GM13977 (cell line): ENCODE measurements around the gene MLANA.

Experiments used
- DNase-seq: peaks from one replicate; pipeline ENCODE4 v3.0.0; 2012; ENCODE audit warnings: low spot score
- in situ Hi-C: fragments of 300-500 bp; cut with MboI; formaldehyde crosslinking; loops from one replicate; pipeline ENCODE4 v1.12.0; 2022; ENCODE audit warnings: low sequenced_read_pairs, low pct_unique_long_range_greater_than_20kb, mixed read lengths, inconsistent platforms; ENCODE audit not compliant: unreplicated experiment
- TF ChIP-seq, protein P1 (sequence below): IDR thresholded peaks from 2 replicates; pipeline ENCODE4 v1.5.1; 2012; ENCODE audit warnings: mild to moderate bottlenecking, control low read depth; ENCODE audit not compliant: insufficient read depth; ENCODE audit errors: extremely low read depth, missing control alignments

Gene MLANA

DNA sequence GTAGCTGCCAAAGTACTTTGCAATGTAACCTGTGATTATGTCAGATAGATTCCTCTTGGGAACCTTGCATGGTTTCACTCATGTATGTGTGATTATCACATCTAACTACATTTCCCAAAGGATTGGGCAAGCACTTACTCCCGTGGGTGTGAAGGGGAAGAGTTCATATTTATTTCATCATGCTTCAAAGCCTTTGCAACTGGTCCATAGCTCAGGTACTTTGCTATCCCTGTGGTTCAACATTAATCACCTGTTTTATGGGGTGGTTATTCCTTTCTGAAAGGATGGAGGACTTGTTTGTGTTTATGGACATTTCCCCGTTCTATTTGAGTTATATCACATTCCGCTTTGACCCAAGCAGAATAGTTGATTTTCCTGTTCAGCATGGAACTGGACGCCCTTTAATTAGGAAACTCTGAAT, 44.2 kb upstream of the MLANA start:
- TF ChIP-seq, protein P1, sequence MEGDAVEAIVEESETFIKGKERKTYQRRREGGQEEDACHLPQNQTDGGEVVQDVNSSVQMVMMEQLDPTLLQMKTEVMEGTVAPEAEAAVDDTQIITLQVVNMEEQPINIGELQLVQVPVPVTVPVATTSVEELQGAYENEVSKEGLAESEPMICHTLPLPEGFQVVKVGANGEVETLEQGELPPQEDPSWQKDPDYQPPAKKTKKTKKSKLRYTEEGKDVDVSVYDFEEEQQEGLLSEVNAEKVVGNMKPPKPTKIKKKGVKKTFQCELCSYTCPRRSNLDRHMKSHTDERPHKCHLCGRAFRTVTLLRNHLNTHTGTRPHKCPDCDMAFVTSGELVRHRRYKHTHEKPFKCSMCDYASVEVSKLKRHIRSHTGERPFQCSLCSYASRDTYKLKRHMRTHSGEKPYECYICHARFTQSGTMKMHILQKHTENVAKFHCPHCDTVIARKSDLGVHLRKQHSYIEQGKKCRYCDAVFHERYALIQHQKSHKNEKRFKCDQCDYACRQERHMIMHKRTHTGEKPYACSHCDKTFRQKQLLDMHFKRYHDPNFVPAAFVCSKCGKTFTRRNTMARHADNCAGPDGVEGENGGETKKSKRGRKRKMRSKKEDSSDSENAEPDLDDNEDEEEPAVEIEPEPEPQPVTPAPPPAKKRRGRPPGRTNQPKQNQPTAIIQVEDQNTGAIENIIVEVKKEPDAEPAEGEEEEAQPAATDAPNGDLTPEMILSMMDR = no peak
- in situ Hi-C loops = no loop called here
- no peak for DNase-seq

DNA sequence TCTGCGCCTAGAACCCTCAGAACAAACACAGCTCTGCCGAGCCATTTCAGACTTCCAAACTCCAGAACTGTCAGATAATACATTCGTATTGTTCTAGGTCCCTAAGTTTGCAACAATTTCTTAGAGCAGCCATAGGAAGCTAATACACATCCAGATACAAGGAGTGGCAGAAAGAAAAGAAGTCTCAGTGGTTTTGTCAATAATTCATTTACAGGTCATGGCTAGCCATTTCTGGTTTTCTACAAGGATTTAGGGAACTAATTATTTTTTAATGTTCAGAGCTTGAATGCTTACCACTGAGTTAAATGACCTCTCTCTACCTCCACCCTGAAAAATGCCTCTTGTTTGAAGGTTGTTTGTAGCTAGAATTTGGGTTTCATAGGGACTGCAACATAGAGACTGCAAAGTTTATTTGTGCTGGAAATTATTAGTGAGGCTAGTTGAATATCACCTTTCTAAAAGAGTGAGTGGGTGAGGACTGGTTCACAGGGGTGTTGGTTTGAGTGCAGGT, 42.3 kb upstream of the MLANA start:
- in situ Hi-C loops = no loop called here

DNA sequence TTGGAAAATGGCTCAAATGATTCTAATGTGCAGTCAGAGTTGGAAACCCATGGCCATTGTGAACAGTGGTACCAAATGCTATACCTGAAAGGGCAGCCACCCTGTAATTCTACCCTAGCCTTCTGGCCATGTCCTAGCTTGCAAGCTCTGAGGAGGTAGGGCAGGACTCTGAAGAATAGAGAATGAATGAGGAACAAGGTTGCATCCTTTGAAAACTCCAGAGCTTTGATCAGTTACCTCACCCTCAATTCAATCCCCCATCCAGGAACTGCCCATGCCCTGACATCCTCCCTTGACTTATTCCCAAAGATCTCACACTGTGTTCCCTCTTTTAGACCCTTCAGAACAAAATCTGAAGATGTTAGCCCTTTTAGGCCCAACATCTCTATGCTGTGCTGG, 40.0 kb upstream of the MLANA start:
- TF ChIP-seq, protein P1 = no peak
- no peak for DNase-seq
- in situ Hi-C loops = no loop called here

More for the DNA sequence above, 42.3 kb upstream of the MLANA start:
- DNase-seq = no peak
- TF ChIP-seq, protein P1 = no peak

DNA sequence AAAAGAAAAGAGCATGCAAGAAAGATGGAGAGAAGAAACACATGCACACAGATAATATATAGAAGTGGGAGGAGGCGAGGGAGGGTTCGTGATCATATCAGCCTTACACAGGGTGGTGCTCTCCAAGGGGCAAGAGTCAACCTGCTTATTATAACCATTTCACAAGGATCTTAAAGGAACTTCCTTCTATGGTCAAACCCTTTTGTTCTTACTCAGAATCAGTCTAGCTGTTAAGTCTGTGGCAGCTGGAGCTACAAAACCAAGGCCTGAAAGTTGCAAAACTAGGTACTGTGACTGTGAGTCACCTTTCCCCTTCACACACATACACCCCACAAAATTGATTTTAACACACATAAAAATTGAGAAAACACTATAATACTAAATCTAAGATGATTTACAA, 39.2 kb upstream of the MLANA start:
- in situ Hi-C loops = no loop called here
- TF ChIP-seq, protein P1 = no peak
- DNase-seq = peak; percentile 78

DNA sequence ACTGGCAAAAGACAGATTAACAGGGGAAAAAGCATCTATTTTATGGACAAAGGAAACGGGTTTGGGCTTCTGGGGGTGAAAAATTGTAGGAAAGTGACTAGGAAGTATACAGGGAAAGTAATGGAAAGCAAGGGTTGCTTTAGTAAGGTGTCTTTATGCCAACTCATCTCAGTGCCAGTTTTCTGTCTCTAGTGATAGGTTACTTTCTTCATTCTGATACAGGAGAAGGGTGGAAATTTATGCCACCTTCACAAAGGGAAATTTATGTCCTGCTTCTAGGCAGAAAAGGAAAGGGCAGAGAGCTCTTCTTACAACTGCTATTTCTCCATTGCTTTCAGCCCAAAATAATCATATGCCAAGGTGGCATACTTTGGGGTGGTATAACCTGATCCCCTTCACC, 37.7 kb upstream of the MLANA start:
- TF ChIP-seq, protein P1 = no peak
- in situ Hi-C loops = no loop called here

DNA sequence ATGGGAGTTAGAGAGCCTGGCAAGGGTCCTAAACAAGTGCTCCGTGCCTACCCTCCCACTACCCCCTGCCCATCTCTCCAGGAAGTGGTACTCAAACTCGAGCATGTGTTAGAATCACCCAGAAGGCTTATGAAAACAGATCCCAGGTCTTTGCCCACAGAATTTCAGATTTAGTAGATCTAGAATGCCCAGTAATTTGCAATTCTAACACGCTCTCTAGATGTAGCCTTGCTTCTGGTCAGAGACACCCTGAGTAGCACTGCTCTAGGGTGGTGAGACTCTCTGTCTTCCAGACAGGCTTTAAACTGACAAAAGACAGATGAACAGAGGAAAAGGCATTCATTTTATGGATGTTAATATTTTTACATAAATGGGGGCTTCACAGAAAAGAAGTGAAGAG, 37.1 kb upstream of the MLANA start:
- TF ChIP-seq, protein P1 = no peak
- no peak for DNase-seq
- in situ Hi-C loops = no loop called here

More for the DNA sequence above, 37.7 kb upstream of the MLANA start:
- no peak for DNase-seq
